SK-N-SH treated with all-trans-retinoic acid at 6 μM for 48 hours (cell line): ENCODE data around the gene CALHM2.

Source experiments
- ATAC-seq: fragments of 200-7000 bp; cut with Tn5 transposase; 3 replicates; pipeline ENCODE4 v1.9.1; 2020; ENCODE audit warnings: mild to moderate bottlenecking, moderate library complexity
- ARNTL ChIP-seq: fragments of 450-650 bp; formaldehyde crosslinking; IDR thresholded peaks from 2 replicates; pipeline ENCODE4 v1.5.0; 2020; ENCODE audit warnings: low read depth, mild to moderate bottlenecking, moderate library complexity, borderline replicate concordance
- BACH2 ChIP-seq: fragments of 250-450 bp; sonication (Bioruptor Pico); IDR thresholded peaks from 2 replicates; pipeline ENCODE4 v1.9.0; 2021; ENCODE audit warnings: mild to moderate bottlenecking, borderline replicate concordance
- CREB5 ChIP-seq: fragments of 250-450 bp; sonication (Bioruptor Pico); IDR thresholded peaks from 2 replicates; pipeline ENCODE4 v1.5.1; 2020; ENCODE audit warnings: low read depth, mild to moderate bottlenecking, moderate library complexity
- CSDC2 ChIP-seq: fragments of 250-450 bp; sonication (Bioruptor Pico); IDR thresholded peaks from 2 replicates; pipeline ENCODE4 v1.5.0; 2020; ENCODE audit warnings: mild to moderate bottlenecking, moderate library complexity
- CSRNP3 ChIP-seq: fragments of 250-450 bp; sonication (Bioruptor Pico); IDR thresholded peaks from 2 replicates; pipeline ENCODE4 v1.5.1; 2021; ENCODE audit warnings: mild to moderate bottlenecking, moderate library complexity
- ESRRG ChIP-seq: fragments of 250-450 bp; sonication (Bioruptor Pico); IDR thresholded peaks from 2 replicates; pipeline ENCODE4 v1.6.1; 2021; ENCODE audit warnings: mild to moderate bottlenecking
- GLIS3 ChIP-seq: fragments of 250-450 bp; sonication (Bioruptor Pico); IDR thresholded peaks from 2 replicates; pipeline ENCODE4 v1.5.0; 2020; ENCODE audit warnings: mild to moderate bottlenecking, moderate library complexity
- ISL1 ChIP-seq: fragments of 250-450 bp; sonication (Bioruptor Pico); IDR thresholded peaks from 2 replicates; pipeline ENCODE4 v2.1.2; 2022; ENCODE audit warnings: mild to moderate bottlenecking, moderate library complexity
- OSR1 ChIP-seq: fragments of 250-450 bp; sonication (Bioruptor Pico); IDR thresholded peaks from 2 replicates; pipeline ENCODE4 v1.8.0; 2022; ENCODE audit warnings: moderate library complexity, mild to moderate bottlenecking, inconsistent platforms
- POU6F1 ChIP-seq: fragments of 250-450 bp; sonication (Bioruptor Pico); IDR thresholded peaks from 2 replicates; pipeline ENCODE4 v1.8.0; 2021; ENCODE audit warnings: low read depth, mild to moderate bottlenecking, moderate library complexity, borderline replicate concordance
- PPARA ChIP-seq: fragments of 250-450 bp; sonication (Bioruptor Pico); IDR thresholded peaks from 2 replicates; pipeline ENCODE4 v1.5.0; 2020; ENCODE audit warnings: mild to moderate bottlenecking, borderline replicate concordance
- RARB ChIP-seq: fragments of 250-450 bp; sonication (Bioruptor Pico); IDR thresholded peaks from 2 replicates; pipeline ENCODE4 v1.8.0; 2021; ENCODE audit warnings: mild to moderate bottlenecking, moderate library complexity
- SNAI2 ChIP-seq: fragments of 250-450 bp; sonication (Bioruptor Pico); IDR thresholded peaks from 2 replicates; pipeline ENCODE4 v1.5.0; 2020; ENCODE audit warnings: mild to moderate bottlenecking, moderate library complexity
- TCF4 ChIP-seq: fragments of 250-450 bp; sonication (Bioruptor Pico); IDR thresholded peaks from 2 replicates; pipeline ENCODE4 v1.8.0; 2021; ENCODE audit warnings: mild to moderate bottlenecking, moderate library complexity, borderline replicate concordance
- TOX ChIP-seq: fragments of 250-450 bp; sonication (Bioruptor Pico); IDR thresholded peaks from 2 replicates; pipeline ENCODE4 v1.8.0; 2021; ENCODE audit warnings: mild to moderate bottlenecking, moderate library complexity, borderline replicate concordance
- TSHZ2 ChIP-seq: fragments of 250-450 bp; sonication (Bioruptor Pico); IDR thresholded peaks from 2 replicates; pipeline ENCODE4 v1.5.0; 2020; ENCODE audit warnings: mild to moderate bottlenecking, moderate library complexity
- ZC3H10 ChIP-seq: fragments of 250-450 bp; sonication (Bioruptor Pico); IDR thresholded peaks from 2 replicates; pipeline ENCODE4 v1.5.1; 2021; ENCODE audit warnings: mild to moderate bottlenecking, moderate library complexity
- ZFP3 ChIP-seq: fragments of 250-450 bp; sonication (Bioruptor Pico); IDR thresholded peaks from 2 replicates; pipeline ENCODE4 v1.5.0; 2020; ENCODE audit warnings: mild to moderate bottlenecking, moderate library complexity
- ZFP30 ChIP-seq: fragments of 450-650 bp; formaldehyde crosslinking; IDR thresholded peaks from 2 replicates; pipeline ENCODE4 v1.5.0; 2022; ENCODE audit warnings: mild to moderate bottlenecking, moderate library complexity
- ZNF565 ChIP-seq: fragments of 450-650 bp; formaldehyde crosslinking; conservative IDR thresholded peaks from 2 replicates; pipeline ENCODE4 v1.5.0; 2020; ENCODE audit warnings: low read depth, mild to moderate bottlenecking, moderate library complexity
- ZNF70 ChIP-seq: fragments of 450-650 bp; formaldehyde crosslinking; IDR thresholded peaks from 2 replicates; pipeline ENCODE4 v1.5.0; 2020; ENCODE audit warnings: mild to moderate bottlenecking, moderate library complexity
- ZNF8 ChIP-seq: fragments of 450-650 bp; formaldehyde crosslinking; IDR thresholded peaks from 2 replicates; pipeline ENCODE4 v1.5.0; 2020; ENCODE audit warnings: mild to moderate bottlenecking, moderate library complexity
- TF ChIP-seq, protein P1 (sequence below): fragments of 250-450 bp; sonication (Bioruptor Pico); IDR thresholded peaks from 2 replicates; pipeline ENCODE4 v1.8.0; 2020; ENCODE audit warnings: mild to moderate bottlenecking, moderate library complexity, borderline replicate concordance

Gene CALHM2

DNA sequence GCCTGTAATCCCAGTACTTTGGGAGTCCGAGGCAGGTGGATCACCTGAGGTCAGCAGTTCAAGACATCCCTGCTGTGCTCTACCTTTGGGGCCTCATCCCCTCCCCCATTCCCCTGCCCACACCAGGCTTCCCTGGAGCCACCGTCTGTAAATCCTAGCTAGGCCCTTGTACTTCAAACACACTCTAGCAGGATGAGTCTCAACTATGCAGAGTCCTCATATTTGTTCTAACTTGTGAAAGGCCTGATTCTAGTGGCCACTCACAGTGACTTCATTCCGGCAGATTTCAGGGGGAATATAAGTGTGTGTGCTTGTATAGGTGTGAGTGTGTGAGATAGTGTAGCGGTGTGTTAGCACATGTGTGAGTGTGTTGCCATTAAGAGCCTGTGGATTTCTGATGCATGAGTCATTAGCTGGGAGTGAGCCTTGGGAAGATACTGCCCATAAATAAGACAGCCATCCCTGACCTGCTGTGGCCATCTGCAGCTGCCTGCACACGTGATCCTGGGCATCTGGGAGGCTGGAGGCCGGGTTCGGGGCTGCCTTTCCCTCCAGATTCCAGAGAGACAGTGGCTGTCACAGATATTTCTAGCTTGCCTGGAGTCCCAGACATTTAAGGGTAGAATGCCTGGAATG lies 39.7 kb upstream of the CALHM2 start:
- ATAC-seq: peak; percentile 89

GRCh38 chr10:103490986-103491314 lies 38.8 kb upstream of the CALHM2 start:
- no peak for ATAC-seq
- TF ChIP-seq GLIS3 (CRISPR knock-in tag) (no peak), ARNTL (no peak), OSR1 (CRISPR knock-in tag) (no peak), ISL1 (CRISPR knock-in tag) (no peak), ESRRG (no peak), CREB5 (CRISPR knock-in tag) (no peak), ZFP3 (CRISPR knock-in tag) (no peak), ZNF565 (CRISPR knock-in tag) (no peak)

More for the DNA sequence above, 39.7 kb upstream of the CALHM2 start:
- TF ChIP-seq ISL1 (CRISPR knock-in tag) (peak; percentile 77), RARB (CRISPR knock-in tag) (no peak), SNAI2 (CRISPR knock-in tag) (no peak), CSDC2 (CRISPR knock-in tag) (no peak), ESRRG (no peak), ARNTL (no peak), TCF4 (CRISPR knock-in tag) (peak; percentile 81; the same call in 1 of the 2 replicates), CSRNP3 (CRISPR knock-in tag) (no peak), ZFP3 (CRISPR knock-in tag) (0 out of 2 replicates have a peak, but pooled peaks have one; percentile 58), BACH2 (CRISPR knock-in tag) (no peak), ZNF565 (CRISPR knock-in tag) (no peak), ZFP30 (CRISPR knock-in tag) (no peak), ZNF70 (CRISPR knock-in tag) (no peak), OSR1 (CRISPR knock-in tag) (no peak), POU6F1 (CRISPR knock-in tag) (no peak), ZNF8 (CRISPR knock-in tag) (no peak), TOX (CRISPR knock-in tag) (0 out of 2 replicates have a peak, but pooled peaks have one; percentile 23), CREB5 (CRISPR knock-in tag) (no peak), GLIS3 (CRISPR knock-in tag) (no peak), TSHZ2 (peak; percentile 71; the same call in 1 of the 2 replicates), ZC3H10 (CRISPR knock-in tag) (no peak), PPARA (CRISPR knock-in tag) (no peak)
- TF ChIP-seq, protein P1, sequence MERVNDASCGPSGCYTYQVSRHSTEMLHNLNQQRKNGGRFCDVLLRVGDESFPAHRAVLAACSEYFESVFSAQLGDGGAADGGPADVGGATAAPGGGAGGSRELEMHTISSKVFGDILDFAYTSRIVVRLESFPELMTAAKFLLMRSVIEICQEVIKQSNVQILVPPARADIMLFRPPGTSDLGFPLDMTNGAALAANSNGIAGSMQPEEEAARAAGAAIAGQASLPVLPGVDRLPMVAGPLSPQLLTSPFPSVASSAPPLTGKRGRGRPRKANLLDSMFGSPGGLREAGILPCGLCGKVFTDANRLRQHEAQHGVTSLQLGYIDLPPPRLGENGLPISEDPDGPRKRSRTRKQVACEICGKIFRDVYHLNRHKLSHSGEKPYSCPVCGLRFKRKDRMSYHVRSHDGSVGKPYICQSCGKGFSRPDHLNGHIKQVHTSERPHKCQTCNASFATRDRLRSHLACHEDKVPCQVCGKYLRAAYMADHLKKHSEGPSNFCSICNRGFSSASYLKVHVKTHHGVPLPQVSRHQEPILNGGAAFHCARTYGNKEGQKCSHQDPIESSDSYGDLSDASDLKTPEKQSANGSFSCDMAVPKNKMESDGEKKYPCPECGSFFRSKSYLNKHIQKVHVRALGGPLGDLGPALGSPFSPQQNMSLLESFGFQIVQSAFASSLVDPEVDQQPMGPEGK (CRISPR knock-in tag): no peak
